Activated naive CD8-positive, alpha-beta T cell treated with anti-CD3 and anti-CD28 coated beads, Interleukin-2, amount 10 ng/mL, durations not matched to agents 7 days and 5 days (primary cell): Measurements from ENCODE around the gene PRKAR2B. TPM values are rescaled to one million over a fixed set of nuclear protein-coding genes. Genes with fewer than 3 reads are reported as not detected.

Experiments used
- ATAC-seq: fragments of 150-1000 bp; cut with Tn5 transposase; one replicate; pipeline ENCODE4 v1.10.0; 2021; ENCODE audit warnings: low read depth, moderate library complexity
- POLR2A ChIA-PET: fragments of 350-600 bp; sonication (Branson Sonifier 250); formaldehyde crosslinking; loops from one replicate; lab custom pipeline; 2021; ENCODE audit warnings: antibody characterized with exemption; lab: Charles Lee
- DNase-seq: peaks from one replicate; pipeline ENCODE4 v3.0.0; 2021
- H3K27ac Mint-ChIP-seq: one replicate; pipeline ENCODE4 v1.8.0; 2022; ENCODE audit warnings: mild to moderate bottlenecking, mixed read lengths
- H3K27me3 Mint-ChIP-seq: one replicate; pipeline ENCODE4 v1.8.0; 2022; ENCODE audit warnings: mild to moderate bottlenecking, moderate library complexity, mixed read lengths
- H3K36me3 Mint-ChIP-seq: one replicate; pipeline ENCODE4 v1.8.0; 2021; ENCODE audit warnings: mild to moderate bottlenecking, mixed read lengths
- H3K4me1 Mint-ChIP-seq: one replicate; pipeline ENCODE4 v1.8.0; 2021; ENCODE audit warnings: mixed read lengths
- H3K4me3 Mint-ChIP-seq: one replicate; pipeline ENCODE4 v1.8.0; 2022; ENCODE audit warnings: mild to moderate bottlenecking, moderate library complexity, mixed read lengths
- H3K9me3 Mint-ChIP-seq: one replicate; pipeline ENCODE4 v1.8.0; 2021; ENCODE audit warnings: mixed read lengths
- total RNA-seq, 2 experiments: library from RNA; stranded (reverse); gene quantifications; one replicate each; pipeline ENCODE4 v1.2.3, GENCODE V29; 2021

PRKAR2B gene
- 1 to 10 TPM; 1.4 to 1.6 TPM for total RNA-seq

DNA sequence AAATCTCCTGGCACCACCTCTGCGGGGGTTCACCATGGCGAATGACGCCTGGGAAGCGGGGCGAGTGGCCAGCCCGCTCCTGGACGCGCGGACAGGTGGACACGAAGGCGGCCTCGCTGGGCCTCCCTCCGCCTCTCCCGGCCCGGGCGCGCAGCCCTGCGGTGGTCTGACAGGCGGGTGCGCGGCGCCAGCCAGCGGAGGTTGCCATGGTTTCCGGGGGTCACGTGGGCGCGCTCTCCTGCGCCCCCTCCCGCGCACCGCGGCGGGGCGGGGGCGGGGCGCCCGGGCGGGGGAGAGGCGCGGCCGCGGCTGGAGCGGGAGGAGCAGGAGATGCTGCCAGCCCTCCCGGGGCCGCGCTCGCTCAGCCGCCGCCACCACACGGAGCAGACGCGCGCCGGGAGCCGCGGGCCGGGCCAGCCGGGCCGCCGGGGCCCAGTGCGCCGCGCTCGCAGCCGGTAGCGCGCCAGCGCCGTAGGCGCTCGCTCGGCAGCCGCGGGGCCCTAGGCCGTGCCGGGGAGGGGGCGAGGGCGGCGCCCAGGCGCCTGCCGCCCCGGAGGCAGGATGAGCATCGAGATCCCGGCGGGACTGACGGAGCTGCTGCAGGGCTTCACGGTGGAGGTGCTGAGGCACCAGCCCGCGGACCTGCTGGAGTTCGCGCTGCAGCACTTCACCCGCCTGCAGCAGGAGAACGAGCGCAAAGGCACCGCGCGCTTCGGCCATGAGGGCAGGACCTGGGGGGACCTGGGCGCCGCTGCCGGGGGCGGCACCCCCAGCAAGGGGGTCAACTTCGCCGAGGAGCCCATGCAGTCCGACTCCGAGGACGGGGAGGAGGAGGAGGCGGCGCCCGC, at the start of gene PRKAR2B:
PRKAR2B (plus strand) TSS at position 359 of the 848 bp plus-strand sequence; CDS start at position 562, 203 bp downstream.
- Mint-ChIP-seq H3K27ac (peak within 1 kb of the TSS; percentile 63), H3K27me3 (peaks cover 40% of the 10 kb centered on the region), H3K36me3 (peaks cover 1% of the 10 kb centered on the region), H3K4me1 (peaks cover 14% of the 10 kb centered on the region), H3K4me3 (peak within 1 kb of the TSS; percentile 94), H3K9me3 (no peaks in the 10 kb centered on the region)
- DNase-seq = peak; percentile 85
- POLR2A ChIA-PET = no interaction called here
- peak; percentile 95 for ATAC-seq

- Mint-ChIP-seq H3K9me3 (no peaks in the 10 kb centered on the region), H3K4me1 (no peaks in the 10 kb centered on the region), H3K4me3 (no peak overlapping the region), H3K27ac (no peak overlapping the region), H3K27me3 (peaks cover 7% of the 10 kb centered on the region), H3K36me3 (no peaks in the 10 kb centered on the region)
- ATAC-seq (no peak), DNase-seq (no peak)
- POLR2A ChIA-PET = no interaction called here
Measured at GRCh38 chr7:106994833-106995232, 49.7 kb upstream of the PRKAR2B start.

DNA sequence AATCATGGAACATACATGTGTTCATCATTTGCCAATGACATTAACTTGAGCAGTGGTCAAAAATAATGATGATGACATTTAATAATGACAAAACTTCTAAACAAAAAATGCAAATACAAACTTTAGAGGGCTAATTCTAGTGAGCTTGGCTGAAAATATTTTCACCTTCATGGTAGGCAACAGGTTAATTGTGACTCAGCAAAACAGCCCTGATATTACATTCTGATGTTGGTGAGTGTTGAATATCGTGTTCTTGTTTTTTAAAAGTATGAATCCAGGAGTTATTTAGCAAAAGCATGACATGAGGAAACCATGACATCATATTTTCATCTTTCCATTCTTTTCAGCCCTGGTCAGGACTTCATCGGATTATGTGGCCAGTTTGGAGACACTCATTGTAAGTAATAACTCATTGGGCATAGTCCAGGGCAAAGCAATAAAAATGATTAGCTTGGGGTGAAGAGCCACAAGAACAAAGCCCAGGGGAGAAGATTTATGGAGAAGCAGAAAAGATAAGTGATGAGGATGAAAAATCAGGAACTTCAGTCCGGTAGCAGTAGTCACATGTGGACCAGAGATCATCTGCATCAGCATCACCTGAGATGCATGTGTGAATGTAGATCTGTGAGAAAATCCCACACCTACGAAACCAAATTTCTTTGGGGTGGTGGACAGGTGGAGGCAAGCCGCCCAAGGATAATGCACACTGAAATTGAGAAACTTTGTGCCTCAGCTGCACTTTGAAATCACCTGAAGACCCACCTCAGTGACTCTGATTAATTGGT, 46.8 kb upstream of the PRKAR2B start:
- H3K36me3 Mint-ChIP-seq = no peaks in the 10 kb centered on the region
- peaks cover 7% of the 10 kb centered on the region for H3K27me3 Mint-ChIP-seq
- no peak overlapping the region for H3K27ac Mint-ChIP-seq
- H3K4me1 Mint-ChIP-seq = no peaks in the 10 kb centered on the region
- POLR2A ChIA-PET = no interaction called here
- no peak for ATAC-seq
- no peak for DNase-seq
- no peak overlapping the region for H3K4me3 Mint-ChIP-seq
- no peaks in the 10 kb centered on the region for H3K9me3 Mint-ChIP-seq

DNA sequence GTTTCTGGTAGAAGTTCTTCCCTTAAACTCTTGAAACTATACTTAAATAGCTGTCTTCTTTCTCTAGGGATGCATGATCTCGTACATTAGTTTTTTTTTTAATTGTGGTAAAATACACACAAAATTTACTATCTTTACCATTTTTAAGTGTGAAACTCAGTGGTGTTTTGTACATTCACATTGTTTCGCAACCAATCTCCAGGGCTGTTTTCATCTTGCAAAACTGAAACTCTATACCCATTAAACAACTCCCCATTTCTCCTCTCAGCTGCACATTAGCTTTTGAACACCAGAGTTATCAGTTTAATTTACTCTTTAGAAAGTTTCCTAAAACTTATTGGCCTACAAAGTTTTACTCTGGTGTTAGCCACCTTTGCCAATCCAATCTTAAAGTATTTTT, 45.5 kb upstream of the PRKAR2B start:
- Mint-ChIP-seq H3K27me3 (peaks cover 7% of the 10 kb centered on the region), H3K4me3 (no peak overlapping the region), H3K9me3 (no peaks in the 10 kb centered on the region), H3K27ac (no peak overlapping the region), H3K4me1 (no peaks in the 10 kb centered on the region), H3K36me3 (no peaks in the 10 kb centered on the region)
- POLR2A ChIA-PET = no interaction called here
- ATAC-seq = no peak
- no peak for DNase-seq

DNA sequence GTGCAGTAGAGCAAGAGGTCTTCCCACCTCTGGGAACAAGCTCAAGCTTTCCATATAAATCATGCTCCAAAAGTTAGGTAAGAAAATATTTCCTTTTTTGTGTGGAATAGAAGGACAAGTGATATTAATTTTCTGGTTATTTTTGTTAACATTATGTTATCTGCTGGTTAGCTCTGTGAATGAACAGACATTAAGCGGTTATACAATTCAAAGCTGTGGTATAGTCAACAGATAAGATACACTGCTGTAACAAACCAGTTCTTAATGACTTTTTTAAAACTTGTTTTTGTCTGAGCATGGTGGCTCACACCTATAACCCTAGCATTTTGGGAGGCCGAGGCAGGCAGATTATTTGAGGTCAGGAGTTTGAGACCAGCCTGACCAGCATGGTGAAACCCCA, 43.0 kb upstream of the PRKAR2B start:
- no peak for DNase-seq
- ATAC-seq = no peak

DNA sequence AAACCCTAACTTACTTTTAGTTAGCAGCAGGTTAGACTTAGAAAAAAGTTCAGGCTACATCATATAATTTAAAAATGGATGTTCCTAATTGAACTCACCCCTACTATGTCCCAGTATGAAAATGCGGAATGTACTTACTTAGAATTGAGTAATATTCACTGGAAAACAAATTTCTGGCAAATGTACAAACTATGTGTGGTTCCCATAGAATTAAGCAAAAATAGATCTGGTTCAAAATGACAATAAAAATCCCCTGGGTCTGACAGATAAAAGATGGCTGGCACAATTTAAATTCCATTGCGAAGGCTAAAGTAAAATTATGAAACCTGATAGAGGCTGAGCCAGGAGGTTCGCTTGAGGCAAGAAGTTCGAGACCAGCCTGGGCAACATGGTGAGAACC, 42.4 kb upstream of the PRKAR2B start:
- ATAC-seq (no peak), DNase-seq (no peak)
- Mint-ChIP-seq H3K36me3 (no peaks in the 10 kb centered on the region), H3K9me3 (no peaks in the 10 kb centered on the region), H3K4me1 (no peaks in the 10 kb centered on the region), H3K27ac (no peak overlapping the region), H3K4me3 (no peak overlapping the region), H3K27me3 (peaks cover 7% of the 10 kb centered on the region)
- POLR2A ChIA-PET = no interaction called here

More for the DNA sequence above, 43.0 kb upstream of the PRKAR2B start:
- Mint-ChIP-seq H3K4me1 (no peaks in the 10 kb centered on the region), H3K9me3 (no peaks in the 10 kb centered on the region), H3K4me3 (no peak overlapping the region), H3K27me3 (peaks cover 7% of the 10 kb centered on the region), H3K36me3 (no peaks in the 10 kb centered on the region), H3K27ac (no peak overlapping the region)
- POLR2A ChIA-PET = no interaction called here

DNA sequence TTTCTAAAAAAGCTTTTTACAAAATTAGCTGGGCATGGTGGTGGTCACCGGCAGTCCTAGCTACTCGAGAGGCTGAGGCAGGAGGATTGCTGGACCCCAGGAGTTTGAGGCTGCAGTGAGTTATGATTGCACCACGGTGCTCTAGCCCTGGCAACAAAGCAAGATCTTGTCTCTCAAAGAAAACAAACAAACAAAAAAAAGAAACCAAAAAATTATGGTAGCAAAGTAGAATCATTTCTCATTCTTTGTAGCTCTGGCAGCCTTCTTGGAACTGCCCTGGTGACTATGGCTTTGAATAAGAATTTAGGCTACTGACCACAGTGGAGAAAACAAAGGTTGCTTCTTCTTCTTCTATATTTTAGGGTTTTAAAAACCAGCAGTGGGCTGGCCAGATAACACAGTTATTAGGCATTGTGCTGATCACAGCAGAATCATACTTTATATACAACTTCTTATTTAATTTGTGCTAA, 41.9 kb upstream of the PRKAR2B start:
- Mint-ChIP-seq H3K27me3 (peaks cover 4% of the 10 kb centered on the region), H3K36me3 (no peaks in the 10 kb centered on the region), H3K27ac (no peak overlapping the region), H3K4me3 (no peak overlapping the region), H3K4me1 (no peaks in the 10 kb centered on the region), H3K9me3 (no peaks in the 10 kb centered on the region)
- POLR2A ChIA-PET = no interaction called here
- no peak for DNase-seq
- ATAC-seq = no peak

DNA sequence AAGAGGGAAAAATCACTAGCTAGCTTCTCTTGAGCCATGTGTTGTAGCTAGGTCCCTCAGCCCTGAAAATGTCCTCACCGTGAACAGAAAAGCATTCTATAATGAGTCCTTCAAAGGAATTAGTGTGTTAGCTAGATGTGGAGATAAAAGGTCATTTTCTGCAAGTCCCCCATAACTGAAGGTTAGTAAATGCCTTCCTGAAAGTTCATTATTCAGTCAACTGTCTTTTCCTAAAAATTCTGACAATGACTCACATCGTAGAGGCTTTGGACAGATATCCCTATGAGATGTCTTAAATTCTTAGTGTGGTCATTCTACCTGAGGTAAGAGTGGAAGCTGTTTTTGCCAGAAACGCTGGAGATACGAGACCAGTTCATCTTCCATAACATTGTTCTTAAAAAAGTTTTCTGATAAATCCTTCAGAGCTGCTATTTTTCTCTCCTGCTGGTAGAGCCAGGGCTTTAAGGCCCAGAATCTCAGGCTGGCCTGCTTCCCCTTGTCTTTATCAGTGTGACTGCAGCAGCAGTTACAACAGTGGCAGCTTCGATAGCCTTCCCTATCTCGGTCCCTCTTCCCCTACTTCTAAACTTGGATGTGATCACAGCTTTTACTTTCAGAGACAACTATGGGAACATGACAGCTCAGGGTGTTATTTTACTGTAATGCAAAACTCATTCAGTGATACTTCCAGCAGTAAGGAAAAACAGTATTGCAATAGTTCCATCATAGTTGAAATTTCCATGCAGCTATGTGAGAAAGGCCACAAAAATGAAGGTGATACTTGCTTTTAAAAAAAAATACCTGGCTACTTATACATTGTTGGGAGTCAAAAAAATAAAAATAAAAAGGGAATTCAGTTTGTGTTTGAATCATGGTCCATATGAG, 37.3 kb upstream of the PRKAR2B start:
- H3K4me3 Mint-ChIP-seq = no peak overlapping the region
- DNase-seq = no peak
- POLR2A ChIA-PET = no interaction called here
- no peak for ATAC-seq
- H3K27me3 Mint-ChIP-seq = no peaks in the 10 kb centered on the region
- no peaks in the 10 kb centered on the region for H3K4me1 Mint-ChIP-seq
- H3K36me3 Mint-ChIP-seq = no peaks in the 10 kb centered on the region
- no peaks in the 10 kb centered on the region for H3K9me3 Mint-ChIP-seq
- no peak overlapping the region for H3K27ac Mint-ChIP-seq

DNA sequence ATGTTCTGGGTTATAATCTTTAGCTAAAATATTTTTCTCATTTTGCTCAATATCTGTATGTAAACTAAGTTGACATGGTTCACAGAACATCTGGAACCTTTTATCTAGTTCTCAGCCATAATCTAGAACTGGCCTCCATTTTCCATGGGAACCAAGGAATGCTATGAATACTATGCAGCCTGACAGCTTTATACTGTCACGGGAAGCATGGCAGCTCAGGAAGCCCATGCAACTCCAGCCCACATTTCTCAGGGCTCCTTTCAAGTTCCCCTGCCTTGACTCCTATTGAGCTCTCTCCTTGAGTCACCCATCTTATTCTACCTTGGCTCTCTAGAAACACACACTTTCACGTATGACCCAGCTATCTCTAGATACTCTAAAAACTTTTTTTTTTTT, 36.6 kb upstream of the PRKAR2B start:
- H3K27ac Mint-ChIP-seq = no peak overlapping the region
- no peaks in the 10 kb centered on the region for H3K9me3 Mint-ChIP-seq
- no peak for DNase-seq
- no peaks in the 10 kb centered on the region for H3K36me3 Mint-ChIP-seq
- ATAC-seq = no peak
- H3K4me3 Mint-ChIP-seq = no peak overlapping the region
- no peaks in the 10 kb centered on the region for H3K27me3 Mint-ChIP-seq
- POLR2A ChIA-PET = no interaction called here
- H3K4me1 Mint-ChIP-seq = no peaks in the 10 kb centered on the region

DNA sequence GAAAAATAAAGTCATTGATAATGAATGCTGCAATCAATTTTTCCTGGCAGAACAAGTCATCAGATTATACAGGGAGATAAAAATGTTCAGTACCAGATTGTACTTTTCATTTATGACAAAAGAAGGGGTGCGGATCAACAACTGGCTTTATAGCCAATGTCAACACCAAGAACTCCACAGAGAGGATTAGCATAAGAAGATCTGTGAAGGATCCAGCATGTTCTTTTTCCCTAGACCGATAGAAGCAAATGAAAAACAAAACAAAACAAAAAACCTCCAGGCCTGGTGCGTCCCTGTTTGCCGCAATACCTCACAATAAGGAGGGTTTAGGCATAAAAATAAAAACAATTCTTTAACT, 34.7 kb upstream of the PRKAR2B start:
- no peak for ATAC-seq

GRCh38 chr7:107012691-107013090, 31.8 kb upstream of the PRKAR2B start:
- DNase-seq (no peak), ATAC-seq (no peak)
- Mint-ChIP-seq H3K9me3 (no peaks in the 10 kb centered on the region), H3K4me1 (no peaks in the 10 kb centered on the region), H3K27me3 (no peaks in the 10 kb centered on the region), H3K27ac (no peak overlapping the region), H3K36me3 (no peaks in the 10 kb centered on the region), H3K4me3 (no peak overlapping the region)
- POLR2A ChIA-PET = no interaction called here

More for the DNA sequence above, 34.7 kb upstream of the PRKAR2B start:
- no peak overlapping the region for H3K4me3 Mint-ChIP-seq
- H3K4me1 Mint-ChIP-seq = no peaks in the 10 kb centered on the region
- POLR2A ChIA-PET = no interaction called here
- no peak for DNase-seq
- no peaks in the 10 kb centered on the region for H3K36me3 Mint-ChIP-seq
- no peak overlapping the region for H3K27ac Mint-ChIP-seq
- no peaks in the 10 kb centered on the region for H3K27me3 Mint-ChIP-seq
- H3K9me3 Mint-ChIP-seq = no peaks in the 10 kb centered on the region

DNA sequence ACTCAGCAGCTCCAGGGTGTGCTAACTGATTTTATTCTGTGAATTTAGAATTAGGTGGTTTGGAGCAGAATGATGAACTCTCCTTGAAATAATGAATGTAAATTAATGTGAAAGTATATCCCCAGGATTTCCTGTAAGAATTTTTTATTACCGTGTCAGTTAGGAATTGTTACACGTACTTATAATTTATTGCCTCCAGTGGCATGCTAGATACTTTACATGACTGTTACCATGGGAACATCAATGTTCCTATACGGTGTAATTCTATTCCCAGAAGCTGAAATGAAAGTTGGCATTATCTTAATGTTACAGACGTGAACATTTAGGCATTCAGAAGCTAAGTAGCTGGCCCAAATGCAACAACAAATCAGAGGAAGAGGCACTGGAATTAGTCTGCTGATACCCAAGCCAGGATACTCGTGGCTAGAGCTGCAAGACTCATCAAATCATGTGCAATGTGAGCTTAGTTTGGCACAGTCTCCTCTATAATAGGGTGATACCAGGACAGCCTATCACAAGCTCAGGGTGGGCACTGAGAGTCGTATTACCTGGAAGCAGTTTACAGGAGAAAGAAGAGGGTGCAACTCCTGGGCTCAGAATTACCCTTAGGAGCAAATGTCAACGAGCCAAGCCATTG, 30.0 kb upstream of the PRKAR2B start:
- no peaks in the 10 kb centered on the region for H3K4me1 Mint-ChIP-seq
- H3K4me3 Mint-ChIP-seq = no peak overlapping the region
- H3K27me3 Mint-ChIP-seq = no peaks in the 10 kb centered on the region
- ATAC-seq (no peak), DNase-seq (no peak)
- H3K36me3 Mint-ChIP-seq = no peaks in the 10 kb centered on the region
- no peak overlapping the region for H3K27ac Mint-ChIP-seq
- no peaks in the 10 kb centered on the region for H3K9me3 Mint-ChIP-seq
- POLR2A ChIA-PET = no interaction called here

GRCh38 chr7:107016312-107016711, 28.2 kb upstream of the PRKAR2B start:
- Mint-ChIP-seq H3K4me3 (no peak overlapping the region), H3K27me3 (no peaks in the 10 kb centered on the region), H3K4me1 (no peaks in the 10 kb centered on the region), H3K9me3 (no peaks in the 10 kb centered on the region), H3K36me3 (no peaks in the 10 kb centered on the region), H3K27ac (no peak overlapping the region)
- DNase-seq (no peak), ATAC-seq (no peak)
- POLR2A ChIA-PET = no interaction called here
